ENCODE results near the gene C11orf86.

DNA sequence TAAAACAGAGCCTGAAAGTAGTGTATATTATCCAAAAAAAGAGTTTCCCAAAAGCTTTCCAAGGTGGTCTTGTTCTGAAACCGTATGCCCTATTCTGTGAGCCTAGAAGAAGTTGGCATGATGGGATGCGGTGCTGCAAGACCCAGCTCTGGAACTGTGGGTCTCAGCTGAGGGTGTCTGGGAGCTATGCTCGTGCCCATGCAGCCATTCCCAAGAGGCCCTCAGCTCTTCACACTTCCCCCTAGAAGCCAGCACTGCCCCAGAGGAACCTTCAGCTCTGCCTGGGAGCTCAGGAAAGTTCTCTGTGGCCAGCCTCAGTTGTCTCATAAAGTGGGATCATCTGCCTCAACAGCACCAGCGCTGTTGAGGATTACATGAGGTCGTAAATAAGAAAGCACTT, 41.4 kb downstream of the C11orf86 start:
- TF ChIP-seq, protein P1, sequence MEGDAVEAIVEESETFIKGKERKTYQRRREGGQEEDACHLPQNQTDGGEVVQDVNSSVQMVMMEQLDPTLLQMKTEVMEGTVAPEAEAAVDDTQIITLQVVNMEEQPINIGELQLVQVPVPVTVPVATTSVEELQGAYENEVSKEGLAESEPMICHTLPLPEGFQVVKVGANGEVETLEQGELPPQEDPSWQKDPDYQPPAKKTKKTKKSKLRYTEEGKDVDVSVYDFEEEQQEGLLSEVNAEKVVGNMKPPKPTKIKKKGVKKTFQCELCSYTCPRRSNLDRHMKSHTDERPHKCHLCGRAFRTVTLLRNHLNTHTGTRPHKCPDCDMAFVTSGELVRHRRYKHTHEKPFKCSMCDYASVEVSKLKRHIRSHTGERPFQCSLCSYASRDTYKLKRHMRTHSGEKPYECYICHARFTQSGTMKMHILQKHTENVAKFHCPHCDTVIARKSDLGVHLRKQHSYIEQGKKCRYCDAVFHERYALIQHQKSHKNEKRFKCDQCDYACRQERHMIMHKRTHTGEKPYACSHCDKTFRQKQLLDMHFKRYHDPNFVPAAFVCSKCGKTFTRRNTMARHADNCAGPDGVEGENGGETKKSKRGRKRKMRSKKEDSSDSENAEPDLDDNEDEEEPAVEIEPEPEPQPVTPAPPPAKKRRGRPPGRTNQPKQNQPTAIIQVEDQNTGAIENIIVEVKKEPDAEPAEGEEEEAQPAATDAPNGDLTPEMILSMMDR (IDR thresholded peaks at IDR 0.05): no peak
- TF ChIP-seq POLR2AphosphoS5 (IDR thresholded peaks at IDR 0.05; ENCODE audit: low read depth, low read length): no peak
- TF ChIP-seq, protein P2, sequence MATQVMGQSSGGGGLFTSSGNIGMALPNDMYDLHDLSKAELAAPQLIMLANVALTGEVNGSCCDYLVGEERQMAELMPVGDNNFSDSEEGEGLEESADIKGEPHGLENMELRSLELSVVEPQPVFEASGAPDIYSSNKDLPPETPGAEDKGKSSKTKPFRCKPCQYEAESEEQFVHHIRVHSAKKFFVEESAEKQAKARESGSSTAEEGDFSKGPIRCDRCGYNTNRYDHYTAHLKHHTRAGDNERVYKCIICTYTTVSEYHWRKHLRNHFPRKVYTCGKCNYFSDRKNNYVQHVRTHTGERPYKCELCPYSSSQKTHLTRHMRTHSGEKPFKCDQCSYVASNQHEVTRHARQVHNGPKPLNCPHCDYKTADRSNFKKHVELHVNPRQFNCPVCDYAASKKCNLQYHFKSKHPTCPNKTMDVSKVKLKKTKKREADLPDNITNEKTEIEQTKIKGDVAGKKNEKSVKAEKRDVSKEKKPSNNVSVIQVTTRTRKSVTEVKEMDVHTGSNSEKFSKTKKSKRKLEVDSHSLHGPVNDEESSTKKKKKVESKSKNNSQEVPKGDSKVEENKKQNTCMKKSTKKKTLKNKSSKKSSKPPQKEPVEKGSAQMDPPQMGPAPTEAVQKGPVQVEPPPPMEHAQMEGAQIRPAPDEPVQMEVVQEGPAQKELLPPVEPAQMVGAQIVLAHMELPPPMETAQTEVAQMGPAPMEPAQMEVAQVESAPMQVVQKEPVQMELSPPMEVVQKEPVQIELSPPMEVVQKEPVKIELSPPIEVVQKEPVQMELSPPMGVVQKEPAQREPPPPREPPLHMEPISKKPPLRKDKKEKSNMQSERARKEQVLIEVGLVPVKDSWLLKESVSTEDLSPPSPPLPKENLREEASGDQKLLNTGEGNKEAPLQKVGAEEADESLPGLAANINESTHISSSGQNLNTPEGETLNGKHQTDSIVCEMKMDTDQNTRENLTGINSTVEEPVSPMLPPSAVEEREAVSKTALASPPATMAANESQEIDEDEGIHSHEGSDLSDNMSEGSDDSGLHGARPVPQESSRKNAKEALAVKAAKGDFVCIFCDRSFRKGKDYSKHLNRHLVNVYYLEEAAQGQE (IDR thresholded peaks at IDR 0.05; ENCODE audit: insufficient read depth in 1 of 2, low read depth in 2 of 2, low read length in 1 of 2): no peak
